Measurements from ENCODE around the gene F2.

DNA sequence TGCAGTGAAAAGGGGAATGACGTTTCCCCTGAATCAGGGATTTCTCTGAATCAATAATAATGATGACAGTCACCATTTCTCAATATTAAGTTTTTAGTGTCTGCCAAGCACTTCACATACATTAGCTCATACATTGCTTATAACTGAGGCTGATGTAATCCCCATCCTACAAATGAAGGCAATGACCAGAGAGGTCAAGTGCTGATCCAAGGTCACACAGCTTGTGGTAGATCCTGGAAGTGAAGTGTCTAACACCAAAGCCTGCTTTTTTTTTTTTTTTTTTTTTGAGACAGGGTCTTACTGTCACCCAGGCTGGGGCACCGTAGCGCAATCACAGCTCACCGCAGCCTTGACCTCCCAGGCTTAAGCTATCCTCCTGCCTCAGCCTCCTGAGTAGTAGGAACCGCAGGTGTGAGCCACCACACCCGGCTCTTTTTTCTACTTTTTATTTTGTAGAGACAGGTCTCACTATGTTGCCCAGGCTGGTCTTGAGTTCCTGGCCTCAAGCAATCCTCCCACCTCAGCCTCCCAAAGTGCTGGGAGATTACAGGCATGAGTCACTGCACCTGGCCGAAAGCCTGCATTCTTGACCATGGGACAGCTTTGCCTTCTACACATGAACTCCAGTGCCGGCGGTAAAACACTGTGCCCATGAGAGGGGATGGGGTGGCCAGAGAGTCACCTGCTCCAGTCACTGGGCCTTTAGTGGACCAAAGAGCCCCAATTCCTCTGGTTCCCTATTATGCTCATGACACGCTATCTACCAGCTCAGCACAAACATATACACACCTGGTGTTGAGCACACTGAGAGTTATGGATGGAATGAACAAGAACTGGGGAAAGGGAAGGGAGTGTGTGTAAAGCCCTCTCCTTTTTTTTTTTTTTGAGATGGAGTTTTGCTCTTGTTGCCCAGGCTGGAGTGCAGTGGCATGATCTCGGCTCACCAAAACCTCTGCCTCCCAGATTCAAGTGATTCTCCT lies 36.0 kb upstream of the F2 start:
- TF ChIP-seq, protein P1, sequence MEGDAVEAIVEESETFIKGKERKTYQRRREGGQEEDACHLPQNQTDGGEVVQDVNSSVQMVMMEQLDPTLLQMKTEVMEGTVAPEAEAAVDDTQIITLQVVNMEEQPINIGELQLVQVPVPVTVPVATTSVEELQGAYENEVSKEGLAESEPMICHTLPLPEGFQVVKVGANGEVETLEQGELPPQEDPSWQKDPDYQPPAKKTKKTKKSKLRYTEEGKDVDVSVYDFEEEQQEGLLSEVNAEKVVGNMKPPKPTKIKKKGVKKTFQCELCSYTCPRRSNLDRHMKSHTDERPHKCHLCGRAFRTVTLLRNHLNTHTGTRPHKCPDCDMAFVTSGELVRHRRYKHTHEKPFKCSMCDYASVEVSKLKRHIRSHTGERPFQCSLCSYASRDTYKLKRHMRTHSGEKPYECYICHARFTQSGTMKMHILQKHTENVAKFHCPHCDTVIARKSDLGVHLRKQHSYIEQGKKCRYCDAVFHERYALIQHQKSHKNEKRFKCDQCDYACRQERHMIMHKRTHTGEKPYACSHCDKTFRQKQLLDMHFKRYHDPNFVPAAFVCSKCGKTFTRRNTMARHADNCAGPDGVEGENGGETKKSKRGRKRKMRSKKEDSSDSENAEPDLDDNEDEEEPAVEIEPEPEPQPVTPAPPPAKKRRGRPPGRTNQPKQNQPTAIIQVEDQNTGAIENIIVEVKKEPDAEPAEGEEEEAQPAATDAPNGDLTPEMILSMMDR (IDR thresholded peaks at IDR 0.05): no peak
- TF ChIP-seq POLR2A (IDR thresholded peaks at IDR 0.05; ENCODE audit: low read depth): no peak
- no peak for TF ChIP-seq EP300 (IDR thresholded peaks at IDR 0.05)
- no peak for TF ChIP-seq POLR2AphosphoS5 (IDR thresholded peaks at IDR 0.05)
